ENCODE measurements around the gene ACHE. TPM values are rescaled to one million over a fixed set of nuclear protein-coding genes. Genes with fewer than 3 reads are reported as not detected.

ACHE gene
- total RNA-seq, 2 donors from 2014 or later = not detected

DNA sequence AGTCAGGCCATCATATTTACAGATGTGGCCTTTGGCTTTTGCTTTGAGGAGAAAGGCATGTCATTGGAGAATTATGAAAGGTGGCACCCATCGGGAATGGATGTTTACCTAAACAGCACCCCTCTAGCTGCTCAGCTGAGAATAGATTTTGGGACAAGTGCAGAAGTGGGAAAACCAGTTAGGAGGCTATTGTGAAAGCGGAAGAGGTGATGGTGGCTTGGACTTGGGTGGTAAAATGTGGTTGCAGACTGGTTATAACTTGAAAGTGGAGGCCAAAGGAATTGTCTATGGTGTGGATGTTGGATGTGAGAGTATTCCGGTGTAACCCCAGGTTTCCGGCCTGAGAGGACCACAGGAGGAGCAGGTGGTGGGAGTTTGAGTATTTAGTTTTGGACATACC is 48.3 kb downstream of the ACHE start:
- Mint-ChIP-seq H3K4me1 (no peaks in the 10 kb centered on the region), H3K9me3 (no peaks in the 10 kb centered on the region), H3K27ac (no peak overlapping the region), H3K36me3 (ENCODE audit: low read depth) (no peaks in the 10 kb centered on the region), H3K27me3 (no peaks in the 10 kb centered on the region), H3K4me3 (no peak overlapping the region)
- no peak for ATAC-seq (replicated peaks)

DNA sequence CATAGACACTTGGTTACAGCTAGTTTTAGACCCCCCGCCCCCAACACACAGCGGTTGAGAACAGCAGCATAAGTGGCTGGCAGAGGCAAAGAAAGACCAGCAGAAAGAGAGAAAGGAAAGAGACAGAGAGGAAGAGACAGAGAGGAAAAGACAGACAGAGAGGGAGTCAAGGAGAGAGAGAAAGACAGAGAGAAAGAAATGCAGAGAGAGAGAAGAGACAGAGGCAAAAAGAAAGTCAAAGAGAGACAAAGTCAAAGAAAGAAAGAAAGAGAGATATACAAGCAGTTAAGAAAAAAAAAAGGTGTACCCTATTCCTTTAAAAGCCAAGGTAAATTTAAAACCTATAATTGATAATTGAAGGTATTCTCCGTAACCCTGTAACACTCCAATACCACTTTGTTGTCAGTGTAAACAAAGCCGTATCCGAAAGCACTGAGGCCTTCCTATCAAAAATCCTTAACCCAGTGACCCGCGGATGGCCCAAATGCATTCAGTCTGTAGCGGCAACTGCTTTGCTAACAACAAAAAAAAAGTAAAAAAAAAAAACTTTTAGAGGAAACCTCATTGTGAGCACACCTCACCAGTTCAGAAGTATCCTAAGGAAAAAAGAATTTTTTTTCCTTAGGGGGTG is 55.1 kb downstream of the ACHE start:
- no peak for ATAC-seq (replicated peaks)
- H3K9me3 Mint-ChIP-seq = no peaks in the 10 kb centered on the region

More for the DNA sequence above, 55.1 kb downstream of the ACHE start:
- Mint-ChIP-seq H3K27me3 (no peaks in the 10 kb centered on the region), H3K4me3 (no peak overlapping the region), H3K4me1 (peaks cover 4% of the 10 kb centered on the region), H3K36me3 (ENCODE audit: low read depth) (no peaks in the 10 kb centered on the region), H3K27ac (no peak overlapping the region)

Other genes with a start within 250 kb of the ACHE start
- not detected for gene ACTL6B, start 239.4 kb downstream of the ACHE start, total RNA-seq
- 100 to 1,000 TPM; 181 to 271 TPM for gene GNB2, start 222.1 kb downstream of the ACHE start, total RNA-seq
- 10 to 100 TPM; 40.2 to 53.1 TPM for gene GIGYF1, start 201.6 kb downstream of the ACHE start, total RNA-seq
- 10 to 100 TPM; 29.6 to 68.9 TPM for gene POP7, start 189.8 kb downstream of the ACHE start, total RNA-seq
- gene EPO, start 175.4 kb downstream of the ACHE start, total RNA-seq = not detected
- gene ZAN, start 162.3 kb downstream of the ACHE start, total RNA-seq = not detected
- 1 to 10 TPM; 4.1 to 6.4 TPM for gene EPHB4, start 68.4 kb downstream of the ACHE start, total RNA-seq
- gene SLC12A9, start 43.2 kb downstream of the ACHE start, total RNA-seq = 10 to 100 TPM; 15.7 to 30.1 TPM
- gene TRIP6, start 28.5 kb downstream of the ACHE start, total RNA-seq = 10 to 100 TPM; 36.5 to 43.5 TPM
- 100 to 1,000 TPM; 208 to 255 TPM for gene SRRT, start 20.8 kb downstream of the ACHE start, total RNA-seq
- 1 to 10 TPM in 1 of 2 donors, under 1 TPM in 1; 0.79 to 3.2 TPM for gene UFSP1, start 6.2 kb downstream of the ACHE start, total RNA-seq
- under 1 TPM in 1 of 2 donors, not detected in 1; 0.11 TPM for gene MUC3A, start 53.6 kb upstream of the ACHE start, total RNA-seq
- under 1 TPM; 0.79 to 0.93 TPM for gene MUC12, start 73.7 kb upstream of the ACHE start, total RNA-seq
- not detected for gene MUC17, start 124.2 kb upstream of the ACHE start, total RNA-seq
- gene TRIM56, start 189.6 kb upstream of the ACHE start, total RNA-seq = 10 to 100 TPM; 45.4 to 55.5 TPM
- 1 to 10 TPM in 1 of 2 donors, under 1 TPM in 1; 0.30 to 4.5 TPM for gene SERPINE1, start 231.2 kb upstream of the ACHE start, total RNA-seq

All from activated T-helper 17 cell treated with anti-CD3 and anti-CD28 coated beads, Interleukin-2, amount 50 U/mL, for 72 hours (primary cell).